Pancreas (tissue), 10 donors: ENCODE results near the gene ARHGAP40. TPM values are rescaled to one million over a fixed set of nuclear protein-coding genes. Genes with fewer than 3 reads are reported as not detected.

Experiments
- ATAC-seq, 4 donors: fragments of 200-7000 bp; cut with Tn5 transposase; one replicate each; pipeline versions ENCODE4 v1.8.0 to v1.9.1; 2020; ENCODE audit warnings: mild to moderate bottlenecking in 4 of 4, moderate library complexity in 4 of 4
- DNase-seq, 6 donors: peaks; one replicate each; pipeline ENCODE4 v3.0.0-alpha.2; 2020
- FAIRE-seq: peaks from 2 replicates; lab custom pipeline; 2012; peaks lifted over from hg19 to GRCh38; lab: Jason Lieb, UNC
- H3K27ac ChIP-seq, 4 donors: fragments of 200-600 bp; sonication (generic); 1 replicate in 3 of 4; 2 replicates in 1 of 4; pipeline versions ENCODE4 v1.5.0 to v1.8.0; 2020
- H3K27me3 ChIP-seq, 4 donors: fragments of 200-600 bp; one replicate each; pipeline ENCODE4 v1.8.0; 2021
- H3K36me3 ChIP-seq, 3 donors: fragments of 200-600 bp; sonication (generic) in 1 of 3; one replicate each; pipeline versions ENCODE4 v1.5.0 to v1.8.0; 2020 to 2021
- H3K4me1 ChIP-seq, 3 donors: fragments of 200-600 bp; one replicate each; pipeline ENCODE4 v1.8.0; 2021
- H3K4me3 ChIP-seq, 4 donors: fragments of 200-600 bp; sonication (generic) in 2 of 4; one replicate each; pipeline versions ENCODE4 v1.5.0 to v1.8.0; 2020 to 2021
- H3K9me3 ChIP-seq, 4 donors: fragments of 200-600 bp; one replicate each; pipeline ENCODE4 v1.8.0; 2021
- CTCF ChIP-seq, 4 donors: fragments of 200-600 bp; sonication (generic) in 3 of 4; IDR thresholded peaks; one replicate each; pipeline versions ENCODE4 v1.5.0 to v1.8.0; 2021; ENCODE audit warnings: antibody characterized with exemption in 4 of 4
- WGBS, 2 donors: extraction: QIAGEN DNeasy Blood & Tissue Kit; methylation state at CpG; one replicate each; pipeline ENCODE4 v1.1.7; 2013; 5-methylcytosine and 5-hydroxymethylcytosine counted together
- intact Hi-C, 3 donors: fragments of 100-400 bp; cut with DNase I; formaldehyde crosslinking; loops; one replicate each; pipeline versions ENCODE4 v1.11.1 to v1.14.2; 2022
- polyA plus RNA-seq, 2 donors: library from polyadenylated mRNA; stranded (reverse); fragments of 200-250 nt; gene quantifications; one replicate each; pipeline ENCODE4 v1.2.3, GENCODE V29; 2013
- total RNA-seq, 6 donors: library from RNA; stranded (reverse); fragmentation: NEBNext Ultra II Directional in 4 of 6; extraction: Animal tissue kit (Norgen Biotek cat#: 25700) in 4 of 6; gene quantifications; one replicate each; pipeline versions ENCODE4 v1.2.1 to v1.2.4, GENCODE V29; 2021 to 2023
- donor health status: healthy with polysubstance abuse.
- donor health status: DM: no; HTN: no; CAD: no; lungs with moderate emphysema.
- donor health status: DM: no; HTN: no; CAD: no.
- donor health status: control.
- donor health status: control.
- donor health status: Bipolar disorder and iron deficiency.
- donor health status: DM: yes; HTN: yes; CAD: no.
- donor health status: DM: no; HTN: no; CAD: no.
- donor health status: DM: no; HTN: no; CAD: no.
- donor health status: DM: yes; HTN: yes; CAD: no.

The ARHGAP40 gene
- total and polyA plus RNA-seq, 8 donors, result 0.08 to 0.23 (median 0.23) TPM; not detected in 5

DNA sequence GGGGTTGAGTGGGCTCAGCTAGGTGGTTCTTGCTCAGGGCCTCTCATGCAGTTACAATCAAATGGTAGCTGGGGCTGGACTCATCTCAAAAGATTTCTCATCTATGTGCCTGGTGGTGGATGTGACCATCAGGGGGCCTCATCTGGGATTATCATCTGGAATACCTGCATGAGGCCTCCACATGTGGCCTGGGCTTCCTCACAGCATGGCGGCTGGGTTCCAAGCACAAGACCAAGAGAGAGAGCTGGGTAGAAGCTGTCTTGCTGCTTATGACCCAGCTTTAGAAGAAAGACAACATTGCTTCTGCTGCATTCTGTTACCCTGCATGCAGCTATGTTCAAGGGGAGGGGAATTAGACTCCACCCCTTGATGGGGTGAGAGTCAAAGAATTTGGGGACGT, 22.5 kb downstream of the ARHGAP40 start:
- no peak for FAIRE-seq
- Histone ChIP-seq H3K27me3 (no peaks in the 10 kb centered on the region), H3K4me1 (no peaks in the 10 kb centered on the region), H3K36me3 (no peaks in the 10 kb centered on the region), H3K27ac (no peak overlapping the region), H3K4me3 (no peak overlapping the region), H3K9me3 (no peaks in the 10 kb centered on the region)
- 79 to 81% methylated on average over 2 of the region's 2 CpGs for WGBS, 2 donors
- no peak for DNase-seq
- ATAC-seq, result no peak
- TF ChIP-seq CTCF (IDR thresholded peaks at IDR 0.05), result no peak
- intact Hi-C loops, result no loop called here

DNA sequence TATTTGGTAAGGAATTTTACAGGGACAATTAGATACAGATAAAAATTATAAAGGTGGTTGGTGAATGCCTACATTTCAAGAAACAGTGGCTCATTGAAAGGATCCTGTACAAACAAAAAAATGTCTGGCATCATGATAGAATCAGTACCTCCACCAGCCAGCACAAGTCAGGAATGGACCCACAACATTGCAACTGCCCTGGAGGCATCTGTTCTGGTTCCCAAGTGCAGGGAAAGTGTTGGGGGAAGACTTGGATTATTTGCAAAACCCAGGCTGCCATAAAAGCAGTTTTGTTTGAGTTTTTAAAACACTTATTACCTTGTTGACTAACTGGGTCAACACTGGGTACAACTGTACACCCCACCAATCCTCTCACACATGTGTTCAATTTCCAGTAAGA, 24.3 kb downstream of the ARHGAP40 start:
- no peak overlapping the region for H3K27ac ChIP-seq
- intact Hi-C loops, result no loop called here
- no peak for ATAC-seq
- no peaks in the 10 kb centered on the region for H3K4me1 ChIP-seq
- no peaks in the 10 kb centered on the region for H3K27me3 ChIP-seq
- no peak overlapping the region for H3K4me3 ChIP-seq
- no peak for FAIRE-seq
- no peaks in the 10 kb centered on the region for H3K9me3 ChIP-seq
- no peaks in the 10 kb centered on the region for H3K36me3 ChIP-seq
- TF ChIP-seq CTCF (IDR thresholded peaks at IDR 0.05), result no peak
- DNase-seq, result no peak

- 85 to 88% methylated on average over 10 of the region's 10 CpGs for WGBS, 2 donors
- Histone ChIP-seq H3K27me3 (no peaks in the 10 kb centered on the region), H3K4me1 (no peaks in the 10 kb centered on the region), H3K27ac (no peak overlapping the region), H3K4me3 (no peak overlapping the region), H3K9me3 (no peaks in the 10 kb centered on the region), H3K36me3 (no peaks in the 10 kb centered on the region)
- ATAC-seq (no peak), DNase-seq (no peak), FAIRE-seq (no peak)
- no peak for TF ChIP-seq CTCF (IDR thresholded peaks at IDR 0.05)
- intact Hi-C loops, result no loop called here
Measured at GRCh38 chr20:38626921-38627659, 25.5 kb downstream of the ARHGAP40 start.

- Histone ChIP-seq H3K9me3 (no peaks in the 10 kb centered on the region), H3K27ac (no peak overlapping the region), H3K27me3 (no peaks in the 10 kb centered on the region), H3K4me1 (no peaks in the 10 kb centered on the region), H3K36me3 (no peaks in the 10 kb centered on the region), H3K4me3 (no peak overlapping the region)
- DNase-seq, result no peak
- WGBS, 2 donors, result 73 to 75% methylated on average over 9 of the region's 9 CpGs
- no peak for FAIRE-seq
- ATAC-seq, result no peak
- TF ChIP-seq CTCF (IDR thresholded peaks at IDR 0.05), result no peak
- intact Hi-C loops, result no loop called here
Measured at GRCh38 chr20:38628580-38629470, 27.2 kb downstream of the ARHGAP40 start.
